Parathyroid adenoma (tissue), 2 donors: Measurements from ENCODE around the gene WWC1.

ENCODE experiments used
- H2AFZ ChIP-seq: fragments of 300-600 bp; sonication (generic); one replicate; pipeline ENCODE4 v1.7.0; 2017; ENCODE audit warnings: antibody characterized with exemption, mild to moderate bottlenecking
- H3K27ac ChIP-seq: fragments of 300-600 bp; sonication (generic); one replicate; pipeline ENCODE4 v1.7.0; 2017
- H3K27me3 ChIP-seq: fragments of 300-600 bp; sonication (generic); one replicate; pipeline ENCODE4 v1.7.0; 2017; ENCODE audit warnings: low read length; ENCODE audit not compliant: control insufficient read depth, insufficient read depth
- H3K36me3 ChIP-seq: fragments of 300-600 bp; sonication (generic); one replicate; pipeline ENCODE4 v1.7.0; 2017; ENCODE audit warnings: low read length; ENCODE audit not compliant: control insufficient read depth, insufficient read depth
- H3K4me1 ChIP-seq: fragments of 300-600 bp; sonication (generic); one replicate; pipeline ENCODE4 v1.7.0; 2017; ENCODE audit warnings: control low read depth
- H3K4me2 ChIP-seq: fragments of 300-600 bp; sonication (generic); one replicate; pipeline ENCODE4 v1.7.0; 2017; ENCODE audit warnings: low read length
- H3K4me3 ChIP-seq: fragments of 300-600 bp; sonication (generic); one replicate; pipeline ENCODE4 v1.7.0; 2017; ENCODE audit warnings: low read depth, low read length
- H3K79me2 ChIP-seq: fragments of 300-600 bp; sonication (generic); one replicate; pipeline ENCODE4 v1.7.0; 2017; ENCODE audit warnings: control low read depth
- H3K9ac ChIP-seq: fragments of 300-600 bp; sonication (generic); one replicate; pipeline ENCODE4 v1.7.0; 2017; ENCODE audit warnings: mild to moderate bottlenecking
- H3K9me3 ChIP-seq: fragments of 300-600 bp; sonication (generic); one replicate; pipeline ENCODE4 v1.7.0; 2017; ENCODE audit warnings: low read length; ENCODE audit not compliant: control insufficient read depth
- TF ChIP-seq, protein P1 (sequence below): fragments of 300-600 bp; sonication (generic); IDR thresholded peaks from one replicate; pipeline ENCODE4 v1.7.0; 2017; ENCODE audit warnings: antibody characterized with exemption, mild to moderate bottlenecking
- donor health status: primary hyperparathyroidism.

Gene WWC1

DNA sequence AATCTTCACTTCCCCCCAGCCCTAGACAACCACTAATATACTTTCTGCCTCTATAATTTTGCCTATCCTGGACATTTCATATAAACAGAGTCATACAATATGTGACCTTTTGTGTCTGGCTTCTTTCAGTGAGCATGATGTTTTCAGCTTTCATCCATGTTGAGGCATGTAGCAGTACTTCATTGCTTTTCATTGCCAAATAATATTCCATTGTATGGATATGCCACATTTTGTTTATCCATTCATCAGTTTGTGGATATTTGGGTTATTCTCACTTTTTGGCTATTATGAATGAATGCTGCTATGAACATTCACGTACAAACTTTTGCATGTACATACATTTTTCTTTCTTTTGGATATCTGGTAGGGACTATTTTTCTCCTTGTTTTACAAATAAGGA, 49.0 kb downstream of the WWC1 start:
- H3K4me2 ChIP-seq, result no peak overlapping the region
- H2AFZ ChIP-seq, result no peak overlapping the region
- H3K27me3 ChIP-seq, result no peaks in the 10 kb centered on the region
- peaks cover 13% of the 10 kb centered on the region for H3K79me2 ChIP-seq
- no peak overlapping the region for H3K27ac ChIP-seq
- no peaks in the 10 kb centered on the region for H3K4me1 ChIP-seq
- H3K9ac ChIP-seq, result no peak overlapping the region
- H3K9me3 ChIP-seq, result no peaks in the 10 kb centered on the region
- H3K36me3 ChIP-seq, result no peaks in the 10 kb centered on the region
- no peak overlapping the region for H3K4me3 ChIP-seq
- TF ChIP-seq, protein P1, sequence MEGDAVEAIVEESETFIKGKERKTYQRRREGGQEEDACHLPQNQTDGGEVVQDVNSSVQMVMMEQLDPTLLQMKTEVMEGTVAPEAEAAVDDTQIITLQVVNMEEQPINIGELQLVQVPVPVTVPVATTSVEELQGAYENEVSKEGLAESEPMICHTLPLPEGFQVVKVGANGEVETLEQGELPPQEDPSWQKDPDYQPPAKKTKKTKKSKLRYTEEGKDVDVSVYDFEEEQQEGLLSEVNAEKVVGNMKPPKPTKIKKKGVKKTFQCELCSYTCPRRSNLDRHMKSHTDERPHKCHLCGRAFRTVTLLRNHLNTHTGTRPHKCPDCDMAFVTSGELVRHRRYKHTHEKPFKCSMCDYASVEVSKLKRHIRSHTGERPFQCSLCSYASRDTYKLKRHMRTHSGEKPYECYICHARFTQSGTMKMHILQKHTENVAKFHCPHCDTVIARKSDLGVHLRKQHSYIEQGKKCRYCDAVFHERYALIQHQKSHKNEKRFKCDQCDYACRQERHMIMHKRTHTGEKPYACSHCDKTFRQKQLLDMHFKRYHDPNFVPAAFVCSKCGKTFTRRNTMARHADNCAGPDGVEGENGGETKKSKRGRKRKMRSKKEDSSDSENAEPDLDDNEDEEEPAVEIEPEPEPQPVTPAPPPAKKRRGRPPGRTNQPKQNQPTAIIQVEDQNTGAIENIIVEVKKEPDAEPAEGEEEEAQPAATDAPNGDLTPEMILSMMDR, result no peak

DNA sequence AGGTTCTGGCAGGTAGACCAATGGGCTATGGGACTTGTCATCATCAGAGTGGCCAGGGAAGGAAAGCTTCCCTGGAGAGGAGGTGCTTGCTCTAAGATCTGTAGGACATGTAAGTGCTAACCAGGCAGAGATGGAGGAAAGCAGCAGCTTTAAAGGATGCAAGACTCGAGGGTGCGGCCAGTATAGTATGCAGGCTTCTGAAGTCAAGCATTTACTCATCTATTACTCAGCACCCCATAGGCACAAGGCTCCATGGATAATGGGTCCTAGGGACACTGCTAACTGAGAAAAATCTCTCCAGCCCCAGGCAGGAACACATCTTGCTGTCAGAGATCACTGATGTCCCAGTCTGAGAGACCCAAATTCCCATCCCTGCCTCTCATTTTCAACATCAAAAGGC, 49.7 kb downstream of the WWC1 start:
- H3K4me2 ChIP-seq, result no peak overlapping the region
- no peaks in the 10 kb centered on the region for H3K36me3 ChIP-seq
- no peaks in the 10 kb centered on the region for H3K4me1 ChIP-seq
- no peak overlapping the region for H2AFZ ChIP-seq
- H3K4me3 ChIP-seq, result no peak overlapping the region
- H3K27me3 ChIP-seq, result no peaks in the 10 kb centered on the region
- peaks cover 11% of the 10 kb centered on the region for H3K79me2 ChIP-seq
- TF ChIP-seq, protein P1, result no peak
- no peak overlapping the region for H3K27ac ChIP-seq
- H3K9ac ChIP-seq, result no peak overlapping the region
- H3K9me3 ChIP-seq, result no peaks in the 10 kb centered on the region

DNA sequence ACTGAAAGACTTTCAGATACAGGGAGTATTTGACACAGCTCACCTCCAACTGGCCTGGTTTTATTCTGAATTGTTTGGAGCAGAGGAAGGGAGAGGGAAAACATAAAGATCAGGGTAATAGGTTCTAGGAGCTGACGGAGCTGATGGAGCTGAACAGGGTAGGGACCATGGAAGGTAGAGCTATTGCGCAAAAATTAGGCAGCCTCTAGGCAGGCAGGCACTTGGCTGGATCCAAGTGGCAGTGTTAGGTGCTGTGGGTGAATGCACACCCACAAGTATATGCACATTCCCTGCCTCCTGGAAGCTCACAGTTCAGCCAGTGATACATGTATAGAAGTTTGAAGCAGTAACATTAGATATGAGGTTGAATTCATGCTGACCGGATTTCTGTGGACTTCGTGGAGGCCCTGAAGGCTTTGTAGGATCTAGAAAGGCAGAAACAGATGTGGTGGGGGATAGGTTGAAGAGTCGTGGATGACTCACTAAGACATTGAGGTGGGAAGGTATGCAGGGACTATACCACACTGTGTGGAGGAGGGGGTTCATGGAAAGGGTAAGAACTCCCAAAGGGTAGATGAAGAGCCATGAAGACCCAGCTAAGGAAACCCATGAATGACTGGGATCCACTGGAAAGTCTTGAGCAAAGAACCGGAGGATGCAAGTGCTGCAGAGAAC, 50.8 kb downstream of the WWC1 start:
- Histone ChIP-seq H3K4me1 (no peaks in the 10 kb centered on the region), H3K79me2 (peaks cover 14% of the 10 kb centered on the region), H3K4me2 (no peak overlapping the region), H3K36me3 (no peaks in the 10 kb centered on the region), H3K27me3 (no peaks in the 10 kb centered on the region), H3K4me3 (no peak overlapping the region), H3K9me3 (no peaks in the 10 kb centered on the region), H3K9ac (no peak overlapping the region), H3K27ac (no peak overlapping the region), H2AFZ (no peak overlapping the region)
- TF ChIP-seq, protein P1, result no peak

DNA sequence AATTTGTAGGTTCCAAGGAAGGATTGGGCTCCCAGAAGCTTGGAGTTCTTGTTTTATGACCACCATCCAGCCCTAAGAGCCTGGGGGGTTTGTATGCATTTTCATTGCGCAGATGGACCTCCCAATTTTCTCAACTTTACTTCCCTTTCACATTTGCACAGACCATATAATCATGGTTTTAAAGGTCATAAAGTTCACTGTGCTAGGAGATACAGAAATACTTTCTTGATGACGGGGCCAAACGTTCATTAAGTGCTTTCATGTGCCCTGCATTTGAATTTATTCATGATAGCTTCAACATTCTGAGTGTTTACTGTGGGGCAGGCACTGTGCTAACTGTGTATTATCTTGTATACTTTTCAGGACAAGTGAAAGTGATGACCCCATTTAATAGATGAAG, 51.5 kb downstream of the WWC1 start:
- Histone ChIP-seq H3K9ac (no peak overlapping the region), H3K4me2 (no peak overlapping the region), H3K36me3 (no peaks in the 10 kb centered on the region), H3K27ac (no peak overlapping the region), H3K27me3 (no peaks in the 10 kb centered on the region), H3K9me3 (no peaks in the 10 kb centered on the region), H3K4me1 (no peaks in the 10 kb centered on the region), H3K4me3 (no peak overlapping the region), H2AFZ (no peak overlapping the region), H3K79me2 (peaks cover 16% of the 10 kb centered on the region)
- TF ChIP-seq, protein P1, result no peak

DNA sequence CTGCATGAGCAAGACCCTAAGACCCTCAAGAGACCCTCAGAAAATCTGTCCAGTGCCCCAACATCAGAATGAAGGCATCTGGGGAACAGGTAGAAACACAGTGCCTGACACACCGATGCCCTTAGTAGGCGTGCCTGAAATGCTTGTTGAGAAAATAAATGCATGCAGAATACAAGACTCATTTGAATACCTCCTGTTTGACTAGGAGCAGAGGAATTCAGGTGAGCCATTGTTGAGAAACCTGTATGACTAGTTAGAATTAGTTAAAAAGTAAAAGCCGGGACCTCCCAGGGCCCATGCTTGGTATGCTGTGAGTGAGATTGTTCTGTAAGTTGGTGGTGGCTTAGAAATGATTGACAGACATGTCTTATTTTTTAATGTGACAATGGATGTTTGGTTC, 55.0 kb downstream of the WWC1 start:
- no peak overlapping the region for H2AFZ ChIP-seq
- TF ChIP-seq, protein P1, result no peak

More for the DNA sequence above, 55.0 kb downstream of the WWC1 start:
- H3K79me2 ChIP-seq, result peaks cover 25% of the 10 kb centered on the region
- no peak overlapping the region for H3K27ac ChIP-seq
- H3K4me1 ChIP-seq, result no peaks in the 10 kb centered on the region
- no peak overlapping the region for H3K9ac ChIP-seq
- no peaks in the 10 kb centered on the region for H3K36me3 ChIP-seq
- H3K9me3 ChIP-seq, result no peaks in the 10 kb centered on the region
- H3K4me2 ChIP-seq, result no peak overlapping the region
- no peak overlapping the region for H3K4me3 ChIP-seq
- no peaks in the 10 kb centered on the region for H3K27me3 ChIP-seq
